Body of pancreas (tissue), 4 donors: ENCODE measurements around the gene KIR2DL1.
"Not testable (repeated sequence)": the region's sequence is repeated elsewhere in the genome, so short reads cannot be mapped to it uniquely, and the experiment has no call there.

ENCODE experiments used
- CTCF ChIP-seq, 7 experiments: fragments of 450-650 bp in 4 of 7; fragments of 200-600 bp in 3 of 7; sonication (generic) in 3 of 7; IDR thresholded peaks; one replicate each; pipeline ENCODE4 v1.5.1; 2016 to 2019; ENCODE audit warnings: antibody characterized with exemption in 7 of 7
- POLR2A ChIP-seq, 3 donors: fragments of 450-650 bp; IDR thresholded peaks; one replicate each; pipeline ENCODE4 v1.6.1; 2016; ENCODE audit warnings: antibody characterized with exemption in 3 of 3, mild to moderate bottlenecking in 2 of 3

DNA sequence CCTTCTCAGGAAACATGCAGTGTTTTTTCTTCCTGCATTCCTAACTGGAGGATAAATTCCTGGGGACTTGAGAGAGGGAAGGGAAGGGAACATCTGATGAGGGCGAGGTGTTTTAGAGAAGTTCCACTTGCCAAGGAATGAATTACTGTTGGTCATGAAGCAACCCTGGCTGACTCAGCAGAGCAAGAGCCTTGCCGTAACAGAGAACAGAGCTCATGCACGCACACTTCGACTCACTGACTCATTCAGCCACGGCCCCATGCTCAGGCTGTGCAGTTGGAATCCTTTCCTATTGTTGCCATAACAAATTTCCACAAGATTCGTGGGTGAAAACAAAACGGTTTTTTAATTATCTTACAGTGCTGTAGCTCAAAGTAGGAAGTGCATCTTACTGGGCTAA, 55.7 kb downstream of the KIR2DL1 start:
- not testable (repeated sequence) for TF ChIP-seq POLR2A, CTCF (IDR thresholded peaks at IDR 0.05)
